Esophagus (tissue), 2 donors: ENCODE results near the gene ELL. TPM values are rescaled to one million over a fixed set of nuclear protein-coding genes. Genes with fewer than 3 reads are reported as not detected.
A peak's percentile ranks its signal among the peaks of the same experiment; 100 is the strongest.

Experiments
- H3K27ac ChIP-seq, 2 donors: one replicate each; pipeline ENCODE4 v1.5.1; 2013; ENCODE audit warnings: low read depth in 2 of 2, mild to moderate bottlenecking in 2 of 2, inconsistent platforms in 1 of 2, low read length in 1 of 2, moderate library complexity in 1 of 2
- H3K27me3 ChIP-seq, 2 donors: one replicate each; pipeline ENCODE4 v1.6.1; 2013; ENCODE audit warnings: low read length in 2 of 2, control low read depth in 1 of 2, mild to moderate bottlenecking in 1 of 2; ENCODE audit not compliant: insufficient read depth in 2 of 2, control insufficient read depth in 1 of 2
- H3K36me3 ChIP-seq, 2 donors: one replicate each; pipeline ENCODE4 v1.6.1; 2013; ENCODE audit warnings: low read length in 1 of 2; ENCODE audit not compliant: control insufficient read depth in 2 of 2, insufficient read depth in 2 of 2
- H3K4me1 ChIP-seq, 2 donors: one replicate each; pipeline ENCODE4 v1.6.1; 2013; ENCODE audit warnings: low read length in 1 of 2; ENCODE audit not compliant: control insufficient read depth in 2 of 2, insufficient read depth in 2 of 2
- H3K4me3 ChIP-seq, 2 donors: one replicate each; pipeline ENCODE4 v1.5.1; 2013; ENCODE audit warnings: low read length in 2 of 2, mild to moderate bottlenecking in 2 of 2, low read depth in 1 of 2, moderate library complexity in 1 of 2
- H3K9me3 ChIP-seq, 2 donors: one replicate each; pipeline ENCODE4 v1.6.1; 2013; ENCODE audit warnings: mild to moderate bottlenecking in 2 of 2, low read depth in 1 of 2, low read length in 1 of 2, moderate library complexity in 1 of 2; ENCODE audit not compliant: control insufficient read depth in 2 of 2, insufficient read depth in 1 of 2
- WGBS, 2 donors: extraction: QIAGEN DNeasy Blood & Tissue Kit; methylation state at CpG; one replicate each; pipeline ENCODE4 v1.1.7; 2013; 5-methylcytosine and 5-hydroxymethylcytosine counted together
- polyA plus RNA-seq, 2 donors: library from polyadenylated mRNA; stranded (reverse); fragments of 200-250 nt; gene quantifications; one replicate each; pipeline ENCODE4 v1.2.3, GENCODE V29; 2013
- donor health status: healthy with polysubstance abuse.
- donor health status: Bipolar disorder and iron deficiency.

The ELL gene
- polyA plus RNA-seq, 2 donors, result 7.1 to 9.1 TPM

DNA sequence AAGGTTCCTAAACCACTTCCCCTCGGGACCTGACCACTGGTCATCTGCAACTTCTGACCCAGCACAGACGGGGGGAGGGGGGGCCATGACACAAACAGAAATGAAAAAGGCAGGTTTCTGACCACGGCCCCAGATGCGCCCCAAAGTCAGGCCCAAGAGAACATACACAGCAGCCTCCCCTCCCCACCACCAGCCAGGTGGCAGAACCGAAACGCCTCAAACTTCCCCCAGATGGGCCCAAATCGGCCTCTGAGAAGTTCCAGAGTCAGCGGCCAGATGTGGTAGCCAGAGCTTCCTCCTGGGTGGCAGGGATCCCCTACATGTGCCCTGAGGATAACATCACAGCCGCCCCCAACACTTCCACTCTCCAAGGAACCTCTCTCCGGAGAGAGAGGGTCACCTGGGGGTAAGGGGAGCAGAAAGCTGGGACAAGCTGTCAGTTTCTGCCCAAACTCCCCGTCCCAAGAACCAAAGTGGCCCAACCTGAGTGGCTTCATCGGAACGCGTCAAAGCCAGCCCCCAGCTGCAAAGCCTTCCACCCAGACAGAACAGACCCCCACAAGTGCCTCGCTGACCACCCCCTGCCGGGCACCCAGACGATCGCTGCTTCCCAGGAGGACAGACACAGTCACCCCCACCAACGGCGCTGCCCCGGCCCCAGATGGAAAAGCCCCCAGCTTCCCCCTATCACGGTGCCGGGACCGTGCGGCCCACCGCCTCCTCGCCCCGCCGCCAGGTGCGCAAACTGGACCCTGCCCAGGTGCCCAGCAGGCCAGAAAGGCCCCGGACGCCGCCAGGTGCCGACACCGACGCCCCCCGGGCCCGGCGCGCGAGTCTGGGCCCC, 800 bp downstream of the ELL start:
- Histone ChIP-seq H3K4me3 (peak overlapping the region; percentile 83 to 93), H3K27me3 (no peaks in the 10 kb centered on the region), H3K27ac (peak overlapping the region; percentile 96 to 98), H3K36me3 (no peaks in the 10 kb centered on the region), H3K9me3 (no peaks in the 10 kb centered on the region), H3K4me1 (peaks cover 2 to 7% of the 10 kb centered on the region in 2 donors)
- 1% methylated on average over 41 of the region's 41 CpGs for WGBS, 2 donors

DNA sequence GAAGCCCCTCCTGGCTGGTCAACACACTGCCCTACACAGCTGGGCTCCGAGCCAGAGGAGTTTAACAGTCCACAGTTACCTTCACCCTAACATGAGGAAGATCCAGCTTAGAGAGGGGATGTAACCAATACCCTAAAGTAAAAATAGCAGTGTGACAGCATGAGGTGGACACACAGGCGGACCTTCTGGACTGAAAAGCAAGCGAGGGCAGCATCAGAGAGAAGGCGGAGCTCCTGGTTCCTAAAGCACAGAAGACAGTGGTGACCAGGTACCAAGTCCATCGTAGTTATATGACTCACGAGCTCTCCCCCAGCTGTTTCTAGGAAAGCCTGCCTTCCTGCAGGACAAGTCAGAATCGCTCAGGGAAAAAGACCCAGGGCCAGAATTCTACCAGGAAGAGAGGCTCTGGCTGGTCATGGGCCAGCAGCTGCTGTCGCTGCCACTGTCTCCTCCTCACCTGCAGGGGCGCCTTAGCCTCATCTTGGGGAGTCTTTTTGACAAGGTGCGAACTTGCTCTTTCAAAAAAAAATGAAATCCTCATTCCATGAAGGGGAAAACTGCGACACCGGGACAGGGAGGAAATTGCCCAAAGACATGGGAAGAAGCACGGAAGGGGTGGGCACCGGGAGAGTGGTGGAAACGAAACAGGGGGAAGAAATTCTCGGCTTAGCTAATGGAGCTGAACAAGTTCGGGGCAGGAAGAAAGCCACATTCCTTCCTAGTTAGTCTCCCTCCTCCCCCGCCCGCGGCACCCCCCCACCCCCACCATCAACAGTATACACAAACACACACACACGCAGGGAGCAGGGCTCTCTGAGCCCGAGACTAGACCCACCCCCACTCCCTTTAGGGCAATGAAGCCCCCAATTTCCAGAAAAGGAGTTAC, 1.7 kb downstream of the ELL start:
- 7 to 9% methylated on average over 19 to 22 of the region's 22 CpGs for WGBS, 2 donors
- H3K27me3 ChIP-seq, result no peaks in the 10 kb centered on the region
- H3K4me3 ChIP-seq, result peak overlapping the region; percentile 83 to 93
- H3K36me3 ChIP-seq, result no peaks in the 10 kb centered on the region
- H3K27ac ChIP-seq, result peak overlapping the region; percentile 96 to 98
- H3K9me3 ChIP-seq, result no peaks in the 10 kb centered on the region
- peaks cover 6 to 9% of the 10 kb centered on the region in 2 donors for H3K4me1 ChIP-seq

DNA sequence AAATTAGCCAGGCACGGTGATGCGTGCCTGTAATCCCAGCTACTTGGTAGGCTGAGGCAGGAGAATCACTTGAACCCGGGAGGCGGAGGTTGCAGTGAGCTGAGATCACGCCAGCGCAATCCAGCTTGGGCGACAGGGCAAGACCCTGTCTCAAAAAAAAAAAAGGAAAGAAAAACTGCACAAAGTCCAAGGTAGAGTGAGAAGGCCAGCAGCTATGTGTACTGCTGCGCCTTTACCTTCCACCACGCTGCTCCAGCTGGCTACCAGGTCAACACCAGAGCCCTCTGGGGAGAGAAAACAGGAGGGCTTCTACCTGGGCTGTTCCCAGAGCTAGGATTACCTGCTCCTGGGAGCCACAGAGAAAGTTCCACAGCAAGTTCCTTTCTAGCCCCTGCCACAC, 3.2 kb downstream of the ELL start:
- H3K9me3 ChIP-seq, result no peaks in the 10 kb centered on the region
- no peaks in the 10 kb centered on the region for H3K36me3 ChIP-seq
- H3K27ac ChIP-seq, result no peak overlapping the region
- H3K4me1 ChIP-seq, result peaks cover 12 to 17% of the 10 kb centered on the region in 2 donors
- no peaks in the 10 kb centered on the region for H3K27me3 ChIP-seq
- 93 to 96% methylated on average over 9 of the region's 9 CpGs for WGBS, 2 donors
- H3K4me3 ChIP-seq, result no peak overlapping the region

DNA sequence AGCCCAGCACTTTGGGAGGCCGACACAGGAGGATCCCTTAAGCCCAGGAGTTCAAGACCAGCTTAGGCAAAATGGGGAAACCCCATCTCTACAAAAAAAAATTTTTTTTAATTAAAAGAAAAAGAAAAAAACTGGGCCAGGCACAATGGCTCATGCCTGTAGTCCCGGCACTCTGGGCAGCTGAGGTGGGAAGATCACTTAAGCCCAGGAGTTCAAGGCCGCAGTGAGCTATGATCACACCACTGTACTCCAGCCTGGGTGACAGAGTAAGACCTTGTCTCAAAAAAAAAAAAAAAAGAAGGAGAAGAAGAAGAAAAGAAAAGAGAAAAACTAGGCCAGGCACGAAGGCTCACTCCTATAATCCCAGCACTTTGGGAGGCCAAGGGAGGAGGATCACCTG, 4.3 kb downstream of the ELL start:
- Histone ChIP-seq H3K9me3 (no peaks in the 10 kb centered on the region), H3K36me3 (no peaks in the 10 kb centered on the region), H3K4me3 (no peak overlapping the region), H3K4me1 (peaks cover 12 to 17% of the 10 kb centered on the region in 2 donors), H3K27me3 (no peaks in the 10 kb centered on the region), H3K27ac (no peak overlapping the region)
- WGBS, 2 donors, result 95% methylated on average over 4 of the region's 4 CpGs

DNA sequence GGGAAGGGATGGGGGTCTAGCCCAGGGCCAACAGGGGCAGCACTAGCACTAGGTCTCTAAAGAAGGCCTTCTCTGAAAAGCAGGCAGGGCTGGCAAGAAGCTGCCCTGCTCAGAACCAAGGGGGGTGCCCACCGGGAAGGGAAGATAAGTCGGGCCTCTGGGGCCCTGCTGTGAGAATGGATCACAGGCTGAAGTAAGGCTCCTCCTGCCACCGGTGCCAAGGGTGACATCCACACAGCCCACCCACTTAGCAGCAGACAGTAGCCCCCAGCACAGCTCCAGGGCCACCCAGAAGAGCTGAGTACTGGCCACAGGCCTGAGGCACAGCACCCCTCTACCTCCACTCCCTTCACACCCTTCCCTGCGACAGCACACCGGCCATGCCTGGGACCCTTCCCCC, 5.9 kb downstream of the ELL start:
- no peaks in the 10 kb centered on the region for H3K27me3 ChIP-seq
- H3K4me3 ChIP-seq, result no peak overlapping the region
- no peaks in the 10 kb centered on the region for H3K36me3 ChIP-seq
- 78 to 90% methylated on average over 5 of the region's 5 CpGs for WGBS, 2 donors
- H3K27ac ChIP-seq, result no peak overlapping the region
- H3K4me1 ChIP-seq, result peaks cover 12 to 17% of the 10 kb centered on the region in 2 donors
- H3K9me3 ChIP-seq, result no peaks in the 10 kb centered on the region

DNA sequence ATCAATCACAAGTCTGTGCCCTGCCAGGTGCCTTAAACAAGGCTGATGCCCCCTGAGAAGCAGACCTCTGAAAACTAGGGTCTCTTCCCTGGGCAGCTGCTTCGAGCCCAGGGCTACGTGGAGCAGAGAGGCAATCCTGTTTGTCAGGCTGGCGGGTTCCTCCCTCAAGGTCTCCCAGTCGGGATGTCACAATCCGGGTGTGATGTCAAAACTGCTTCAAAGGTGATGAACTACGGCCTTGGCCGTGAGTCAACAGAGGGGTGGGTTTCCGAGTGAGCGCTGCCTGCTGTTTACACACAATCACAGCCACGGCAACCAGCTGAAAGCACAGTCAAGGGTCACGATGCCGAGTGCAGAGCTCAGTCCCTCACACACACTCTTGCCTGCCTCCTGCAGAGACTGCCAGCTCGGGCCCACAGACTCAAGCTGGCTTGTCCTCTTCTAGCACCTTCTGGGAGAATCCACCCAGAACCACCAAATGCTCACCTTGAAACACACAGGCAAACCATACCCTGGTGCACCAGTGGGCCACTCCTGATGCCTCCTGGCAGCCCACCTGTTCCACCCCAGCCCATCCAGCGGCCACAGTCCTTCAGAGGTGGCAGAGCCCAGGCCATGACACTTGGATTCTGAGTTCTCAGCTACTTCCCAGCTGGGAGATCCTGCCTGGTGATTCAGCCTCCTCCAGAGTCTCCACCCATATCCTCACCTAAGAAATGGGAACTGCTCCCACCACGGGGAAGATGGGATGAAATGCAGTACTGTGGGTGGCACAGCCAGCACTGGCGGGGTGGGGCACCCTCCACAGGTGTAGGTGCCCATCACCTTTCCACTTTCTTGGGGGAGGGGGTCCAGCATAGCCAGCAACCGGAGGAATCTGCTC, 6.8 kb downstream of the ELL start:
- peak overlapping the region; percentile 51 to 74 for H3K27ac ChIP-seq
- WGBS, 2 donors, result 40 to 42% methylated on average over 17 of the region's 17 CpGs
- H3K27me3 ChIP-seq, result no peaks in the 10 kb centered on the region
- H3K36me3 ChIP-seq, result no peaks in the 10 kb centered on the region
- H3K9me3 ChIP-seq, result no peaks in the 10 kb centered on the region
- no peak overlapping the region for H3K4me3 ChIP-seq
- peaks cover 12 to 17% of the 10 kb centered on the region in 2 donors for H3K4me1 ChIP-seq

DNA sequence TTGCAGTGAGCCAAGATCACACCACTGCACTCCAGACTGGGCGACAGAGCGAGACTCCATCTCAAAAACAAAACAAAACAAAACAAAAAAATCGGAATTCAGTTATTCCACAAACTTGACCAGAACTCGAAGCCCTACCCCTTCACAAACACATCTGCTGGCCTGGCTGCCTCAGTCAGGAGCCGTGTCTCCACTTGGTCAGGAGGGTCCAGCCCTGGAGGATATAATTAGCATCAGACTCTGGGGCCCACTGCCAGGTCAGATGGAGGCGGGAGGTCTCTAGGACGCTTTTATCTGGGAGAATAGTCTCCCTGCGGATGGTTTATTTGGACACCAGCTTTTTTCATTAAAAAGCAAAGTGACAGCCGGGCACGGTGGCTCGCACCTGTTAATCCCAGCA, 8.0 kb downstream of the ELL start:
- Histone ChIP-seq H3K4me3 (no peak overlapping the region), H3K4me1 (peaks cover 12 to 17% of the 10 kb centered on the region in 2 donors), H3K9me3 (no peaks in the 10 kb centered on the region), H3K27ac (no peak overlapping the region), H3K36me3 (no peaks in the 10 kb centered on the region), H3K27me3 (no peaks in the 10 kb centered on the region)
- WGBS, 2 donors, result 67 to 77% methylated on average over 11 of the region's 11 CpGs

DNA sequence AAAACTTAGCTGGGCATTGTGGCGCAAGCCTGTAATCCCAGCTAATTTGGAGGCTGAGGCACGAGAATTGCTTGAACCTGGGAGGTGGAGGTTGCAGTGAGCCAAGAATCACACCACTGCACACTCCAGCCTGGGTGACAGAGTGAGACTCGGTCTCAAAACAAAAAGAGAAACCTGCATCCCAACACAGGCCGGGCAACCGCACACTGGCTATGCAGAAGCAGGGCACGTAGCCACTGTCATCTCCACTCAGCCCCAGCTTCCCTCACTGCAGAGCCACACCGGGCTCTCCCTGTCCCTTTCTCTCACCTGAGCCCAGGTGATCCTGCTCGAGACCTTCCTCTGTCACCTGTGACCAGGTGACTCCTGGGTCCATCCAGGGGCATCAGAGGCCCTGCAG, 11.7 kb downstream of the ELL start:
- 84 to 94% methylated on average over 8 of the region's 8 CpGs for WGBS, 2 donors
- H3K9me3 ChIP-seq, result no peaks in the 10 kb centered on the region
- H3K27ac ChIP-seq, result no peak overlapping the region
- H3K4me3 ChIP-seq, result no peak overlapping the region
- H3K27me3 ChIP-seq, result no peaks in the 10 kb centered on the region
- H3K36me3 ChIP-seq, result no peaks in the 10 kb centered on the region
- H3K4me1 ChIP-seq, result peaks cover 24 to 32% of the 10 kb centered on the region in 2 donors

DNA sequence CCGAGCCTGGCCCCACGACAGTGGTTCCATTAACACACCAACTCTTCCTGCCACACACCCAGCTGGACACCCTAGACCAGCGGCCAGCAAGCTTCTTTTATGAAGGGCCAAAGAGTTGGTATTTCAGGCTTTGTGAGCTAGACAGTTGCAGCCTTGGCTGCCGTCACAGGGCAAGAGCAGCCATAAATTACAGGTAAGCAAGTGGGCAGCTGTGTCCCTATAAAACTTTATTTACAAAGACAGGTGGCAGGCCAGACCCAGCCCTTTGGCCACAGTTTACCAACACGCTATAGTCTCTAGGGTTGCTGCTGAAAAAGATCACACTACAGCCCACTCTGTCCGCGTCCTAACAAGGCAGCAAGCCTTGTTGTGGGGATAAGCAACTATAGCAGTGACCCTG, 13.3 kb downstream of the ELL start:
- Histone ChIP-seq H3K9me3 (no peaks in the 10 kb centered on the region), H3K4me1 (peaks cover 24 to 38% of the 10 kb centered on the region in 2 donors), H3K27me3 (no peaks in the 10 kb centered on the region), H3K4me3 (no peak overlapping the region), H3K27ac (no peak overlapping the region), H3K36me3 (no peaks in the 10 kb centered on the region)
- WGBS, 2 donors, result 92% methylated on average over 7 of the region's 7 CpGs
